HG02759 (cell line): ENCODE measurements around the gene ANKRD13A.
"Not testable (repeated sequence)": the region's sequence is repeated elsewhere in the genome, so short reads cannot be mapped to it uniquely, and the experiment has no call there.

Experiments used
- ATAC-seq: cut with Tn5 transposase; IDR thresholded peaks from one replicate; pipeline ENCODE4 v1.9.1; 2021; ENCODE audit warnings: mild to moderate bottlenecking, moderate library complexity; ENCODE audit not compliant: unreplicated experiment

ANKRD13A gene

GRCh38 chr12:110005319-110005973 is 6.2 kb downstream of the ANKRD13A start:
- ATAC-seq: peak; percentile 70

- ATAC-seq: no peak
Measured at GRCh38 chr12:110006115-110006514, 6.9 kb downstream of the ANKRD13A start.

GRCh38 chr12:110007881-110008280 is 8.7 kb downstream of the ANKRD13A start:
- no peak for ATAC-seq

- ATAC-seq: not testable (repeated sequence)
Measured at GRCh38 chr12:110008681-110009398, 9.6 kb downstream of the ANKRD13A start.

GRCh38 chr12:110010853-110011723 is 11.9 kb downstream of the ANKRD13A start:
- ATAC-seq: no peak

- peak; percentile 66 for ATAC-seq
Measured at GRCh38 chr12:110012137-110012536, 12.9 kb downstream of the ANKRD13A start.

- ATAC-seq: no peak
Measured at GRCh38 chr12:110012659-110013058, 13.4 kb downstream of the ANKRD13A start.

- ATAC-seq: no peak
Measured at GRCh38 chr12:110015132-110015531, 15.9 kb downstream of the ANKRD13A start.

- ATAC-seq: no peak
Measured at GRCh38 chr12:110020956-110021355, 21.7 kb downstream of the ANKRD13A start.

- ATAC-seq: no peak
Measured at GRCh38 chr12:110023059-110023980, 24.1 kb downstream of the ANKRD13A start.

- no peak for ATAC-seq
Measured at GRCh38 chr12:110024051-110024450, 24.8 kb downstream of the ANKRD13A start.

GRCh38 chr12:110028323-110028722 is 29.1 kb downstream of the ANKRD13A start:
- ATAC-seq: no peak

GRCh38 chr12:110029290-110029815 is 30.1 kb downstream of the ANKRD13A start:
- ATAC-seq: no peak

- ATAC-seq: no peak
Measured at GRCh38 chr12:110033888-110034287, 34.7 kb downstream of the ANKRD13A start.

- ATAC-seq: no peak
Measured at GRCh38 chr12:110035534-110036104, 36.4 kb downstream of the ANKRD13A start.

- no peak for ATAC-seq
Measured at GRCh38 chr12:110037315-110037714, 38.1 kb downstream of the ANKRD13A start.

GRCh38 chr12:110038741-110039084 is 39.5 kb downstream of the ANKRD13A start:
- ATAC-seq: no peak

- ATAC-seq: no peak
Measured at GRCh38 chr12:110039085-110039807, 40.0 kb downstream of the ANKRD13A start.

- ATAC-seq: no peak
Measured at GRCh38 chr12:110042264-110042663, 43.0 kb downstream of the ANKRD13A start.
